ENCODE measurements around the gene ZDHHC11. TPM values are rescaled to one million over a fixed set of nuclear protein-coding genes. Genes with fewer than 3 reads are reported as not detected.
"Not testable (repeated sequence)": the region's sequence is repeated elsewhere in the genome, so short reads cannot be mapped to it uniquely, and the experiment has no call there.

Gene ZDHHC11
- total RNA-seq, 1 donor from 2014 or later, result 27.5 TPM

GRCh38 chr5:882253-883183 is 31.7 kb upstream of the ZDHHC11 start:
- no peak overlapping the region for H3K4me3 Mint-ChIP-seq
- H3K27me3 Mint-ChIP-seq, result no peaks in the 10 kb centered on the region
- H3K4me1 Mint-ChIP-seq (ENCODE audit: unreplicated experiment), result no peaks in the 10 kb centered on the region
- H3K36me3 Mint-ChIP-seq, result peaks cover 24% of the 10 kb centered on the region
- DNase-seq (ENCODE audit: extremely low spot score, unreplicated experiment), result no peak
- TF ChIP-seq, protein P1, sequence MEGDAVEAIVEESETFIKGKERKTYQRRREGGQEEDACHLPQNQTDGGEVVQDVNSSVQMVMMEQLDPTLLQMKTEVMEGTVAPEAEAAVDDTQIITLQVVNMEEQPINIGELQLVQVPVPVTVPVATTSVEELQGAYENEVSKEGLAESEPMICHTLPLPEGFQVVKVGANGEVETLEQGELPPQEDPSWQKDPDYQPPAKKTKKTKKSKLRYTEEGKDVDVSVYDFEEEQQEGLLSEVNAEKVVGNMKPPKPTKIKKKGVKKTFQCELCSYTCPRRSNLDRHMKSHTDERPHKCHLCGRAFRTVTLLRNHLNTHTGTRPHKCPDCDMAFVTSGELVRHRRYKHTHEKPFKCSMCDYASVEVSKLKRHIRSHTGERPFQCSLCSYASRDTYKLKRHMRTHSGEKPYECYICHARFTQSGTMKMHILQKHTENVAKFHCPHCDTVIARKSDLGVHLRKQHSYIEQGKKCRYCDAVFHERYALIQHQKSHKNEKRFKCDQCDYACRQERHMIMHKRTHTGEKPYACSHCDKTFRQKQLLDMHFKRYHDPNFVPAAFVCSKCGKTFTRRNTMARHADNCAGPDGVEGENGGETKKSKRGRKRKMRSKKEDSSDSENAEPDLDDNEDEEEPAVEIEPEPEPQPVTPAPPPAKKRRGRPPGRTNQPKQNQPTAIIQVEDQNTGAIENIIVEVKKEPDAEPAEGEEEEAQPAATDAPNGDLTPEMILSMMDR (conservative IDR thresholded peaks at IDR 0.05), result no peak
- no peaks in the 10 kb centered on the region for H3K9me3 Mint-ChIP-seq
- H3K27ac Mint-ChIP-seq, result peak overlapping the region; percentile 68

- Mint-ChIP-seq H3K27me3 (no peaks in the 10 kb centered on the region), H3K4me3 (no peak overlapping the region), H3K9me3 (no peaks in the 10 kb centered on the region), H3K27ac (no peak overlapping the region), H3K36me3 (peaks cover 19% of the 10 kb centered on the region), H3K4me1 (ENCODE audit: unreplicated experiment) (no peaks in the 10 kb centered on the region)
- DNase-seq (ENCODE audit: extremely low spot score, unreplicated experiment), result no peak
- TF ChIP-seq, protein P1 (conservative IDR thresholded peaks at IDR 0.05), result no peak
These were observed 30.8 kb upstream of the ZDHHC11 start for GRCh38 chr5:881551-881935.

GRCh38 chr5:880816-881550 is 30.2 kb upstream of the ZDHHC11 start:
- Mint-ChIP-seq H3K4me3 (no peak overlapping the region), H3K9me3 (no peaks in the 10 kb centered on the region), H3K27ac (no peak overlapping the region), H3K36me3 (peaks cover 19% of the 10 kb centered on the region), H3K27me3 (no peaks in the 10 kb centered on the region), H3K4me1 (ENCODE audit: unreplicated experiment) (no peaks in the 10 kb centered on the region)
- TF ChIP-seq, protein P1 (conservative IDR thresholded peaks at IDR 0.05), result no peak
- DNase-seq (ENCODE audit: extremely low spot score, unreplicated experiment), result no peak

GRCh38 chr5:878677-879076 is 27.9 kb upstream of the ZDHHC11 start:
- not testable (repeated sequence) for H3K27me3 Mint-ChIP-seq; H3K4me3 Mint-ChIP-seq; H3K4me1 Mint-ChIP-seq (ENCODE audit: unreplicated experiment); H3K27ac Mint-ChIP-seq; H3K9me3 Mint-ChIP-seq; DNase-seq (ENCODE audit: extremely low spot score, unreplicated experiment)
- H3K36me3 Mint-ChIP-seq, result peaks cover 24% of the 10 kb centered on the region

- Mint-ChIP-seq H3K27ac (no peak overlapping the region), H3K36me3 (peaks cover 26% of the 10 kb centered on the region), H3K4me1 (ENCODE audit: unreplicated experiment) (no peaks in the 10 kb centered on the region), H3K27me3 (no peaks in the 10 kb centered on the region), H3K9me3 (no peaks in the 10 kb centered on the region), H3K4me3 (no peak overlapping the region)
- no peak for DNase-seq (ENCODE audit: extremely low spot score, unreplicated experiment)
- TF ChIP-seq, protein P1 (conservative IDR thresholded peaks at IDR 0.05), result no peak
These were observed 27.3 kb upstream of the ZDHHC11 start for GRCh38 chr5:878125-878524.

All from type B pancreatic cell (in vitro differentiated cells).